B cell (primary cell): ENCODE measurements around the gene PACRG. TPM values are rescaled to one million over a fixed set of nuclear protein-coding genes. Genes with fewer than 3 reads are reported as not detected.

ENCODE experiments used
- ATAC-seq: fragments of 200-7000 bp; cut with Tn5 transposase; one replicate; pipeline ENCODE4 v1.10.0; 2021; ENCODE audit warnings: low read depth, mild to moderate bottlenecking, moderate number of reproducible peaks, moderate library complexity
- CTCF ChIA-PET: fragments of 350-600 bp; sonication (Branson Sonifier 250); formaldehyde crosslinking; loops from one replicate; lab custom pipeline; 2021; ENCODE audit warnings: antibody characterized with exemption, inconsistent platforms; lab: Charles Lee
- POLR2A ChIA-PET: fragments of 350-600 bp; sonication (Branson Sonifier 250); formaldehyde crosslinking; loops from one replicate; lab custom pipeline; 2021; ENCODE audit warnings: antibody characterized with exemption; lab: Charles Lee
- DNase-seq: peaks from one replicate; pipeline ENCODE4 v3.0.0; 2013
- H2AFZ ChIP-seq: 2 replicates; pipeline ENCODE4 v1.6.1; 2012; ENCODE audit warnings: mild to moderate bottlenecking, low read depth, low read length; ENCODE audit not compliant: insufficient read depth, poor library complexity, severe bottlenecking
- H3K27ac ChIP-seq, 2 donors: 1 replicate in 1 of 2; 2 replicates in 1 of 2; pipeline ENCODE4 v1.5.1; 2012 to 2013; ENCODE audit warnings: low read length in 2 of 2, mild to moderate bottlenecking in 2 of 2, moderate library complexity in 1 of 2
- H3K27me3 ChIP-seq, 4 experiments: fragments of 200-600 bp in 1 of 4; sonication (generic) in 1 of 4; replicated peaks in 1 of 4; 1 replicate in 2 of 4; 2 replicates in 2 of 4; pipeline versions ENCODE4 v1.6.1 to v1.7.0; 2013 to 2016; ENCODE audit warnings: low read length in 3 of 4, mild to moderate bottlenecking in 2 of 4, mixed read lengths in 1 of 4, moderate library complexity in 1 of 4; ENCODE audit not compliant: insufficient read depth in 4 of 4, control insufficient read depth in 3 of 4; ENCODE audit errors: control extremely low read depth in 1 of 4
- H3K36me3 ChIP-seq, 2 experiments: replicated peaks in 1 of 2; 1 replicate in 1 of 2; 2 replicates in 1 of 2; pipeline versions ENCODE4 v1.6.1 to v1.7.1; 2013; ENCODE audit warnings: low read length in 1 of 2; ENCODE audit not compliant: insufficient read depth in 2 of 2, control insufficient read depth in 1 of 2; ENCODE audit errors: control extremely low read depth in 1 of 2, extremely low read depth in 1 of 2
- H3K4me1 ChIP-seq, 2 donors: fragments of 200-600 bp in 1 of 2; sonication (generic) in 1 of 2; 1 replicate in 1 of 2; 2 replicates in 1 of 2; pipeline versions ENCODE4 v1.5.1 to v1.6.1; 2013 to 2017; ENCODE audit warnings: low read length in 2 of 2; ENCODE audit not compliant: control insufficient read depth in 2 of 2, insufficient read depth in 2 of 2
- H3K4me2 ChIP-seq: replicated peaks from 2 replicates; pipeline ENCODE3; 2012; ENCODE audit warnings: mild to moderate bottlenecking, low read depth, low read length; ENCODE audit not compliant: poor library complexity, severe bottlenecking
- H3K4me3 ChIP-seq, 5 experiments: fragments of 200-600 bp in 1 of 5; sonication (generic) in 1 of 5; 1 replicate in 3 of 5; 2 replicates in 2 of 5; pipeline versions ENCODE4 v1.5.1 to v1.7.0; 2011 to 2016; ENCODE audit warnings: low read length in 4 of 5, mild to moderate bottlenecking in 4 of 5, low read depth in 2 of 5, control low read depth in 1 of 5, moderate library complexity in 1 of 5; ENCODE audit not compliant: insufficient read depth in 1 of 5; ENCODE audit errors: control extremely low read depth in 1 of 5, extremely low read depth in 1 of 5
- H3K79me2 ChIP-seq: fragments of 200-600 bp; sonication (generic); one replicate; pipeline ENCODE4 v1.6.0; 2016; ENCODE audit warnings: low read length; ENCODE audit not compliant: control insufficient read depth, insufficient read depth
- H3K9ac ChIP-seq: fragments of 200-600 bp; sonication (generic); 2 replicates; pipeline ENCODE4 v1.6.1; 2017; ENCODE audit warnings: mild to moderate bottlenecking, low read length, moderate library complexity
- H3K9me3 ChIP-seq, 3 donors: one replicate each; pipeline versions ENCODE4 v1.6.1 to v1.7.1; 2013; ENCODE audit warnings: low read length in 2 of 3; ENCODE audit not compliant: control insufficient read depth in 2 of 3, insufficient read depth in 1 of 3; ENCODE audit errors: control extremely low read depth in 1 of 3
- H4K20me1 ChIP-seq: 2 replicates; pipeline ENCODE4 v1.6.0; 2012; ENCODE audit warnings: mild to moderate bottlenecking, low read length; ENCODE audit not compliant: insufficient read depth, control insufficient read depth, poor library complexity, severe bottlenecking
- H3K27ac Mint-ChIP-seq: one replicate; pipeline ENCODE4 v1.8.0; 2021; ENCODE audit warnings: mixed read lengths
- H3K27me3 Mint-ChIP-seq: one replicate; pipeline ENCODE4 v1.8.0; 2021; ENCODE audit warnings: mixed read lengths
- H3K4me1 Mint-ChIP-seq: one replicate; pipeline ENCODE4 v1.8.0; 2021; ENCODE audit warnings: mixed read lengths
- H3K4me3 Mint-ChIP-seq: one replicate; pipeline ENCODE4 v1.8.0; 2021; ENCODE audit warnings: mixed read lengths
- H3K9me3 Mint-ChIP-seq: one replicate; pipeline ENCODE4 v1.8.0; 2022; ENCODE audit warnings: mixed read lengths; ENCODE audit not compliant: insufficient read depth
- CTCF ChIP-seq: fragments of 200-600 bp; IDR thresholded peaks from one replicate; pipeline ENCODE4 v1.8.0; 2022; ENCODE audit warnings: antibody characterized with exemption, mild to moderate bottlenecking
- EZH2 ChIP-seq: IDR thresholded peaks from 2 replicates; pipeline ENCODE4 v1.6.1; 2012; ENCODE audit warnings: borderline replicate concordance, low read depth, mild to moderate bottlenecking, moderate library complexity, low read length; ENCODE audit not compliant: insufficient read depth, poor library complexity, severe bottlenecking
- WGBS: methylation state at CpG from one replicate; pipeline ENCODE4 v1.1.5; 2013; ENCODE audit warnings: missing lambda C conversion rate; ENCODE audit not compliant: insufficient coverage; 5-methylcytosine and 5-hydroxymethylcytosine counted together
- intact Hi-C: fragments of 100-400 bp; cut with micrococcal nuclease; formaldehyde crosslinking; loops from one replicate; pipeline ENCODE4 v1.10.0; 2022
- polyA plus RNA-seq: library from polyadenylated mRNA; depleted of rRNA; stranded (reverse); fragments of >200 nt; gene quantifications from 2 replicates; pipeline ENCODE4 v1.2.3, GENCODE V29; 2012
- total RNA-seq, 2 donors: library from RNA; stranded (reverse); fragments of 120-200 nt in 1 of 2; gene quantifications; 1 replicate in 1 of 2; 2 replicates in 1 of 2; pipeline versions ENCODE4 v1.2.3 to v1.2.4, GENCODE V29; 2013 to 2022

PACRG gene
- total and polyA plus RNA-seq, 2 donors (not counting 1 experiment from before 2014, with no cell fraction given), result not detected

- H3K4me2 ChIP-seq, result no peak overlapping the region
- intact Hi-C loops, result no loop called here
- H3K27ac Mint-ChIP-seq, result no peak overlapping the region
Measured at GRCh38 chr6:163324688-163325389, 597.1 kb downstream of the PACRG start.

More at GRCh38 chr6:163324688-163325389, 597.1 kb downstream of the PACRG start:
- H3K4me3 Mint-ChIP-seq, result no peak overlapping the region
- H3K27ac ChIP-seq, result no peak overlapping the region
- DNase-seq, result no peak
- no peaks in the 10 kb centered on the region for H3K4me1 Mint-ChIP-seq
- peaks cover 0 to 8% (median 5%) of the 10 kb centered on the region in 4 experiments for H3K27me3 ChIP-seq
- WGBS, result 10% methylated on average over 5 of the region's 10 CpGs
- no peaks in the 10 kb centered on the region for H3K36me3 ChIP-seq
- no peaks in the 10 kb centered on the region for H4K20me1 ChIP-seq
- POLR2A ChIA-PET, result no interaction called here
- no peak overlapping the region for H3K9ac ChIP-seq
- H2AFZ ChIP-seq, result no peak overlapping the region
- ATAC-seq, result no peak
- H3K9me3 Mint-ChIP-seq, result peaks cover 5% of the 10 kb centered on the region
- H3K79me2 ChIP-seq, result no peaks in the 10 kb centered on the region
- CTCF ChIA-PET, result no interaction called here
- peaks cover 18% of the 10 kb centered on the region for H3K27me3 Mint-ChIP-seq
- TF ChIP-seq CTCF (no peak), EZH2 (no peak)
- peaks cover 0 to 10% (median 0%) of the 10 kb centered on the region in 3 donors for H3K9me3 ChIP-seq
- H3K4me3 ChIP-seq, result no peak overlapping the region
- H3K4me1 ChIP-seq, result no peaks in the 10 kb centered on the region
